Activated effector memory CD4-positive, alpha-beta T cell treated with Interleukin-2 at 50 U/mL for 16 hours (primary cell): ENCODE measurements around the gene MEI1.
"Not testable (repeated sequence)": the region's sequence is repeated elsewhere in the genome, so short reads cannot be mapped to it uniquely, and the experiment has no call there.

Source experiments
- DNase-seq: peaks from one replicate; pipeline ENCODE4 v3.0.0-alpha.2; 2020

MEI1 gene

GRCh38 chr22:41826021-41826420 lies 126.7 kb downstream of the MEI1 start:
- DNase-seq, result no peak

GRCh38 chr22:41826430-41827383 lies 127.4 kb downstream of the MEI1 start:
- DNase-seq, result no peak

DNA sequence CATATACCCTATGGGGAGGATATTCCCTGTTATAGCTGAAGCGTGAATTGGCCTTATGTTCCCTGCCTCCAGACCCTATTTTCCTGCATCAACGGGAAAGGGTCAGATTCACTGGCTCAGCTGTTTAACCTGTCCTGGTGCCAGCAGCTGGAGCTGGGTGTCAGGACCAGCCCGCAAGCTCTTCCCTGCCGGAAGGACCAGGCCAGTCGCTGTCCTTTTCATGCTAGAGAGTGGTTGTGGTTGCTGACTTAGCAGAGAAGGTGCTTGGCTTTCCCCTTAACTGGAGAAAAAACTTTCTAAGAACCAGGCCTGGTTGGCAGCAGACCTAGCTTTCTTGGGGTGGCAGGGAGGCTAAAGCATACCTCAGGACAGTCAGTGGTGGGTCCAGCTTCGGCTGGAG lies 128.4 kb downstream of the MEI1 start:
- DNase-seq, result no peak

GRCh38 chr22:41828516-41828915 lies 129.2 kb downstream of the MEI1 start:
- no peak for DNase-seq

GRCh38 chr22:41830174-41830573 lies 130.9 kb downstream of the MEI1 start:
- no peak for DNase-seq

DNA sequence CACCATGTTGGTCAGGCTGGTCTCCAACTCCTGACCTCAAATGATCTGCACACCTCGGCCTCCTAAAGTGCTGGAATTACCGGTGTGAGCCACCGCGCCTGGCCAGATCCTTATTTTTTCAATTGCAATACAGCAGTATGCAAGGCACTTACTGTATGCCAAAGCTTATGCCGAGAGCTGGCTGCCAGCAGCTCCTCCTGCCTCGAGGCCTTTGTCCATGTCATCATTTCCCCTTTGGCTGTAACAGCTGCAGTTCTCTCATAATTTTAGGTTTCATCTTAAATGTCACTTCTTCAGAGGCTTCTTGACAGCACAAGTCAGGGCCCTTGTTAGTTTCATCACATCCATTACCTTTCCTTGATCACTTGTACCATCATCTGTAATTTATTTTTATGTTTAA lies 132.1 kb downstream of the MEI1 start:
- DNase-seq, result no peak

DNA sequence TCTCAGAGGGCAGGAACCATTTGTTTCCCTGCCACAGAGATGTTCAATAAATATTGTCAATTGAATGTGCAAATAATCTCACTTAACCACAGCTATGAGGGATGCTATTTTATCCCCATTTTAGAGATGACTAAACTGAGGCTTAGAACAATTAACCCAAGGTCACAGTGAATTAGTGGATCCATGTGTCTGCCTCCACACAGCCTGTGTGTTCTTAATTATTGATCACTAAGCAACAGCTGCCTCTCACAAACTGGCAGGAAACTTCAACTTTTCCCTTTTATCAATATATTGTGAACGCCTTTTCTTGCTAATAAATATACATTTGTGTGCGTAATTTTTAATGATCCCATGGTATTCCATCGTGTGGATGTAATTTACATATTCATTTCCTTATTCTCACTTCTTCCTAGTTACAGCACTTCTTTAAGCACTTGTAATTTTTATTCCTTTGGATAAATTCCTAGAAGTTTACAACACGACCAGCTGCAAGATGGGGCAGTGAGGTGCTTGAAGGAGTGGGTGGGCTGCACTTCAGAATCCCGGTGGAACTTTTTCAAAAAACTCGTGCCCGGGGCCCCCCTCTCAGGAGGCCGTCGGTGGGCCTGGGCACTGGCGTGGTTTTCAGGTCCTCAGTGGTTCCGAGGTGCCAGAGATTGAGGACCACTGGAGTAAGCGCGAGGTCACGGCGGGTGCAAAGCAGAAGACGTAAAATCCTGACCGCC lies 132.7 kb downstream of the MEI1 start:
- no peak for DNase-seq

GRCh38 chr22:41832553-41833368 lies 133.5 kb downstream of the MEI1 start, which contains the start of gene SREBF2:
Gene SREBF2 (plus strand): TSS chr22:41833105. CDS start chr22:41833271, 166 bp downstream.
- peak; percentile 97 for DNase-seq

- DNase-seq, result peak; percentile 34
These were observed 134.2 kb downstream of the MEI1 start for GRCh38 chr22:41833369-41834004.

DNA sequence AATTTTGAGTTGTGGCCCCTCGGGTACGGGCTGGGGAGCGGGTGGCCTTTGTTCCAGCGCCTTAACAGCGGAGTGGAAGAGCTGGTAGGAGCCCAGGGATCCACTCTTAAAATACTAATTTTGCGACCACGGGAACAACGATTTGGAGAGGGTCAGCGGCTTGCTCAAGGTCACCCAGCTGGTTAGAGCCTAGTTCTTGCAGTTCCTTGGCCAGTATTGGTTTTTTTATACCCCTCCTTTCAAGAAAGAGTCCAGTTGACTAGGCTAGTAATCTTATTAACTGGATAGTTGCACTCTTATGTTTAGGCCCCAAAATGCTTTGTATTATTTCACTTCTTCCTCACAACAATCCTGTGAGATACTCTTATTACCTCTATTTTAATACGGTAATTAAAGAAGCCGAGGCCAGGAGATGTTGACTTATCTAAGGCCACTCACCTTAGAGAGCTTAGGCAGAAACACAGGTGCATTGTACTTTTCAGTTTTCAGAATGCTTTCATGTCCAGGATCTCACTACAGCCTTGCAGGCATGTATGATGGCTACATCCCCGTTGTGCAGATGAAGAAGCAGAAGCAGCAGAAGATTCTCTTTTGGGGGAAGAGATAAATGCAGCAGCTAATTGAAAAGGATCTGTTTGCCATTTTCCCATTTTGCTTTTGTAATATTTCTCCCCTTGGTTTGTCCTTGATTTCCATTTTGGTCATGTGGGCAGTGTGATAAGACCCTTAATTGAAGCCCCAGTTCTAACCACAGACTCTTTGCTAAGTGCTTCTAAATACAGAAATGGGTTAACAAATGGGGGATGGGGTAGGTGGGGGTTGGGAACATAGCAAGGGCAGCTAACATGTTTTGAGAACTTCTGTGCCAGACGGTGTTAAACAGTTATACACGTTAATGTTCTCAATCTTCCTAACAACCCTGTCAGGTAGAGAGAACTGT lies 135.0 kb downstream of the MEI1 start:
- no peak for DNase-seq

DNA sequence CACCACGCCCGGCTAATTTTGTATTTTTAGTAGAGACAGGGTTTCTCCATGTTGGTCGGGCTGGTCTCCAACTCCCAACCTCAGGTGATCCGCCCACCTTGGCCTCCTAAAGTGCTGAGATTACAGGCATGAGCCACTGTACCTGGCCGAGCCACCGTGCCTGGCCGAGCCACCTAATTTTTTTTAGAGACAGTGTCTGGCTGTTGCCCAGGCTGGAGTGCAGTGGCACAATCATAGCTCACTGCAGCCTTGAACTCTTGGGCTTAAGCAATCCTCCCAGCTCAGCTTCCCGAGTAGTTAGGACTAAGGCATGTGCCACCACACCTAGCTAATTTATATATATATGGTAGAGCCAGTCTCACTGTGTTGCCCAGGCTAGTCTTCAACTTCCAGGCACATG lies 136.2 kb downstream of the MEI1 start:
- DNase-seq, result not testable (repeated sequence)

DNA sequence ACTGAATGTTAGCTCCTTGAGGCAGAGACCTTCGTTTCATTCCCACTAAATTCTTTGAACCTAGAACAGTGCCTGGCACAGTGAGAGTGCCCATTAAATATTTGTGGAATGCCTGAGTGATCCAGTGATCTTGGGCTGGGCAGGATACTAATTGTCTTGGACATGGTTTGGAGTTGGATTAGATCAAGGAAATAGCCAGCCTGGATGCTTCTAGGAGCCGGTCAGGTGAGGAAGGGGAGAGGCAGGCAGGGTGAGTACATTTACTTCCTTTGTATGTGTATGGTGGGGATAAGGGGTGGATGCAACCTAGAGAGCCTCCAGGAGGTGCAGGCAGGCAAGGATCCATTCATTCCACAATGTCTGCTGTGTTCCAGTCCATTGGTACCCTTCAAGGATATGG lies 137.2 kb downstream of the MEI1 start:
- no peak for DNase-seq

DNA sequence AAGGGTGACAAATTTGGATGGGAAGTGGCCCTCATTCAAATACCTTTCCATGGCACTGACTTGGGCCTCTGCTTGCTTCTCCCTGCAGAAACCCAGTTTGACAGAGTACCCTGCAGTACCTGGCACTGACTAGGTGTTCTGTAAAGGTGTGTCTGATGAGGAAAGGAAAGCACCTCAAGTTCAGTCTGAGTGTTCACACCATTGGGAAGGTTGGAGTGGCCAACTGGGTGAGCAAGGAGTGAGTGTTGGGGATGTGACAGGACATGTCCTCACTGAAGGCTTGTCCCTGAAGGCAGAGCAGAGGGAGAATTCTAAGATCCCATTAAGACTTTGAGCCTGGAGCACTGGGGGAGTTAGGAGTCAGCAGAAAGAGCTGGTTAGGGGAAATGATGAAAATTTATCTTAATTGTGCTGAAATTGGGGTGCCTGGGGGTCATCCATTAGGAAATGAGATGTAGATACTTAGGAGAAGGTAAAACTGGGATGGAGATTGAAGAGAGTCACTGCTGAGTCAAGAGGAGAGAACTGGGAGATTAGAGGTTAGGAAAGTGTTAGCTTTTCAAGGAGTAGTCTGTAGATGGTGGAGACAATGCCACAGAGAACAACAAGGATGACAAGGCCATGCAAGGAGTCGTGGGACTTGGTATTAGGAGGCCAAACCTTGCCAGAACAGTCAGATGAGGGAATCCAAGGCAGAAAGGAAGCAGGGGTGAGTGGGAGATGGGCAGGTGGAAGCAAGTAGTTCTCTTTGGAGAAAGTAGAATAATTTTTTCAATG lies 139.7 kb downstream of the MEI1 start:
- no peak for DNase-seq

DNA sequence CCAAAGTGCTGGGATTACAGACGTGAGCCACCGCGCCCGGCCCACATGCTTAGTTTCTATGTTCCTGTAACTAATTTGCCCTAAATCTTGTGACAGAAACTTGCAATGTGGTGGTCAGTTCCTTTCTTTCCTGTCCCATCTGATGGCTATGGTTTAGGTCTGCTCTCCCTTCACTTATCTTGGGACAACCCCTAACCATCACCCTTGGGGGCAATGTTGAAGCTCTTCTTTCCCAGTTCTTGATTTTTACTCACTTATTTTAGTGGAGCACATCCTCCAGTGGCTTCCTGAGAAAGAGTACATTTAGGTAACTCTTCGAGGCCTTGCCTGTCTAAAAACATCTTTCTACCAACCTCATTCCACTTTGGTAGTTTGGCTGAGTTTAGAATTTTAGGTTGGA lies 140.9 kb downstream of the MEI1 start:
- DNase-seq, result no peak

DNA sequence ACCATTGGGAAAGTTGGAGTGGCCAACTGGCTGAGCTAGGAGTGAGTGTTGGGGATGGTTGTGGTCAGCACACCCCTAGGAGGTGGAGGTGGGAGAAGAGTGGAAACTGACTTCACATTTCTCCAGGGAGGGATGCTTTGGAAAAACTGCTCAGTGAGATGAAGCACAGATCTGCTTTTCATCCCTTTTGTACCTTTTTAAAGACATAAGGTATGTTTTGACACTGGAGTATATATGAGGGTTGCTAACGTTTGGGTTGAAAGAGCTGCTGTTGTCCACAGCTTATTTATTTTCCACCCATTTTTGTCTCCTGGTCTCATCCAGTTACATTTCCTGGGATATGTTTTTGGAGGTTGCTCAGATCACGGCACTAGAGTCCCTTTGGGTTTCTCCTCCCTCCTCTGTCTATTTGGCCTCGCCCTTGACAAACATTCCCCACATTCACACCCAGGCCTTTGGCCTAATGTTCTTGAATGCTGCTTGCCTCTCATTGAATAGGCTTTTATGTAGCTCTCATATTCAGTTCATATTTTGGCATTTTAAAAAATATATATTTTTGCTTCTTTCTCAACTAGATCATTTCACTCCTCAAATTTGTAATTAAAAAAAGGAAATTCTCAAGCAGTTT lies 141.9 kb downstream of the MEI1 start:
- DNase-seq, result no peak

GRCh38 chr22:41842996-41843970 lies 144.0 kb downstream of the MEI1 start:
- no peak for DNase-seq

DNA sequence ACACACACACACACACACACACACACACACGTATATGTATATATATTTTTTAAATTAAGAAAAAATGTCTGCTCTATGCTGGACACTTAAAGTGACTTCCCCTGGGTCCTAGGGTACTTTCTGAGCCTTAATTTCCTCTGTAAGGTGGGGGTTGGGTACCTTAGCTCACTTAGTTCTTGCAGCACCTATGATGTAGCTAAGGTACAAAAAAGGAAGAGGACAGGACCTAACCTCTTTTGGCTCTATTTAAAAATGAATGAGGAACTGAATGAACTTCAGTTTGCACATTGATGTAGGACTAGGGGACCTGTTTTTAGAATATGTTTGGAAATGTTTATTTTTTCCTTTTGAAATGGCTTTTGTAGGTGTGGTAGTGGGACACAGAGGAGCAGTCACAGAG lies 144.7 kb downstream of the MEI1 start:
- DNase-seq, result no peak

- no peak for DNase-seq
These were observed 145.2 kb downstream of the MEI1 start for GRCh38 chr22:41844513-41844912.
